HG03139 (cell line): ENCODE data around the gene ABCC1.
"Not testable (repeated sequence)": the region's sequence is repeated elsewhere in the genome, so short reads cannot be mapped to it uniquely, and the experiment has no call there.

ENCODE experiments used
- ATAC-seq: cut with Tn5 transposase; IDR thresholded peaks from one replicate; pipeline ENCODE4 v1.9.1; 2021; ENCODE audit not compliant: unreplicated experiment

Gene ABCC1

DNA sequence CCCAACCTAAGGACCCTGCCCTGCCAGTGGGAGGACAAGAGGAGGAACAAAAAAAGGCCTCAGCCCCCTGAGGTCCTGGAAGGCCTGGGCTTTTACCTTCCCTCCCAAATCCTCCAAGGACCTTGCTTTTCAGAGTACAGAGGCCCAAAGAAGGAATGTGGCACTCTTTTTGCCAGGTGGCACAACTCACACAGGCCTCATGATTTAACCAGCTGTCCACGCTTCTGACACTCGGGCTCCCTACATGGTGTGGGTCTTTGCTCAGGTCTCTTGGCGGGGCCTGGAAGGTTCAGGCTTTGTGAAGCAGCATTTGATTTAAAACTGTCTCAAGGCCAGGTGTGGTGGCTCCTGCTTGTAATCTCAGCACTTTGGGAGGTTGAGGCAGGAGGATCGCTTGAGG, 153.3 kb downstream of the ABCC1 start:
- ATAC-seq: no peak

DNA sequence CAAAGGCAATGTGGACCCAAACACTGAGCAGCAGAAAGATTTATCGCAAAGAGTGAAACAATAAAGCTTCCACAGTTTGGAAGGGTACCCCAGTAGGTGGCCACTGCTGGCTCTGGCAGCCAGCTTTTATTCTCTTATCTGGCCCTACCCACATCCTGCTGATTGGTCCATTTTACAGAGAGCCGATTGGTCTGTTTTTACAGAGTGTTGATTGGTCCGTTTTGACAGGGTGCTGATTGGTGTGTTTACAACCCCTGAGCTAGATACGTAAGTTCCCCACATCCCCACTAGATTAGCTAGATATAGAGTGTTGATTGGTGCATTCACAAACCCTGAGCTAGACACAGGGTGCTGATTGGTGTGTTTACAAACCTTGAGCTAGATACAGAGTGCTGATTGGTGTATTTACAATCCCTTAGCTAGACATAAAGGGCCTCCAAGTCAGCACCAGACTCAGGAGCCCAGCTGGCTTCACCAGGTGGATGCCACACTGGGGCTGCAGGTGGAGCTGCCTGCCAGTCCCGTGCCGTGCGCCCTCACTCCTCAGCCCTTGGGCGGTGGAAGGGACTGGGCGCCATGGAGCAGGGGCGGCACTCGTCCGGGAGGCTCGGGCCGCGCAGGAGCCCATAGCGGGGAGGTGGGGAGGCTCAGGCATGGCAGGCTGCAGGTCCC, 154.9 kb downstream of the ABCC1 start:
- ATAC-seq: not testable (repeated sequence)

DNA sequence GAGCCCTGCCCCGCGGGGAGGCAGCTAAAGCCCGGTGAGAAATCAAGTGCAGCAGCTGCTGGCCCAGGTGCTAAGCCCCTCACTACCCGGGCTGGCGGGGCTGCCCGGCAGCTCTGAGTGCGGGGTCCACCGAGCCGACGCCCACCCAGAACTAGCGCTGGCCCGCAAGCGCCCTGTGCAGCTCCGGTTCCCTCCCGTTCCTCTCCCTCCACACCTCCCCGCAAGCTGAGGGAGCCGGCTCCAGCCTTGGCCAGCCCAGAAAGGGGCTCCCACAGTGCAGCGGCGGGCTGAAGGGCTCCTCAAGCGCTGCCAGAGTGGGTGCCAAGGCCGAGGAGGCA, 155.4 kb downstream of the ABCC1 start:
- ATAC-seq: not testable (repeated sequence)

DNA sequence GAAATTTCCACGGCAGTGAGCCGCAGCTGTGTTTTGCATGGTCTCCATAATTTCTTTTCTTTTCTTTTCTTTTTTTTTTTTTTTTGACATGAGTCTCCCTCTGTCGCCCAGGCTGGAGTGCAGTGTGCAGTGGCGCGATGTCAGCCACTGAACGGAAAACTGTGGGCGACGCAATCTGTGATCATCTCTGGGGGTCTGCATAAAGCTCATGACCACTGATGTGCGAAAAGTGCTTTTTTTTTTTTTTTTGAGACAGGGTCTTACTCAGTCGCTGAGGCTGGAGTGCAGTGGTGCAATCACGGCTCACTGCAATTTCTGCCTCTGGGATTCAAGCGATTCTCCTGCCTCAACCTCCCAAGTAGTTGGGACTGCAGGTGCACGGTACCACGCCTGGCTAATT, 156.2 kb downstream of the ABCC1 start:
- ATAC-seq: no peak

DNA sequence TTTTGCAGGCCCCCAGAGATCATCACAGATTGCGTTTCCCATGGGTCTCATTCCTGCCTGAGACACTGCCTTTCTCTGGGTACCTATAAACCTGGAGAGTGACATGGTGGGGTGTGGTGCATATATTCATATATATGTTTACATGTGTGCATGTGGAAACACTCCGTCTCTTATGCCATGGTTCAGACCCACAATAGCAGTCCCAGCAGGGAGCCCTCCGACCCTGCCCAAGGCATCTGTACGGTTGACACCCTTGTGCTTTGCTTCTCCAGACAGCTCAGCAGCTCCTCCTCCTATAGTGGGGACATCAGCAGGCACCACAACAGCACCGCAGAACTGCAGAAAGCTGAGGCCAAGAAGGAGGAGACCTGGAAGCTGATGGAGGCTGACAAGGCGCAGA, 157.1 kb downstream of the ABCC1 start:
- ATAC-seq: no peak

DNA sequence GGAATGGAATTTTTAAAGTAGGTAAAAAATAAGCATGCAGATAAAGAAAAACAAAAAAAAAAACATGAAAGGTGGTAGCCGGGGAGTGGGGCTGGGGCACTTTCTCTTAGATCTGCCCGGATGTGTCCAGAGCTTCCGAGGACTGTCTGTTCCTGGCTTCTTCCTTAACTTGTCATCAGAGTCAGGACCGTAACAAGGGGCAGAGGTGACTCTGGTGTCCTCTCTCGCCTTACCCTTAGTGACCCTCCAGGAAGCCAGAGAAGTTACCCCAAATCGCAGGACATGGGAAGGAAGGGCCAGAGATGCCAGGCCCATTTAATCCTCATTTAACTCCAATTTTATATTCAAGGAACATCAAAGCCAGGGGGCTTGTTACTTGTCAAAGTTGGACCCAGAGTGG, 158.4 kb downstream of the ABCC1 start:
- no peak for ATAC-seq

DNA sequence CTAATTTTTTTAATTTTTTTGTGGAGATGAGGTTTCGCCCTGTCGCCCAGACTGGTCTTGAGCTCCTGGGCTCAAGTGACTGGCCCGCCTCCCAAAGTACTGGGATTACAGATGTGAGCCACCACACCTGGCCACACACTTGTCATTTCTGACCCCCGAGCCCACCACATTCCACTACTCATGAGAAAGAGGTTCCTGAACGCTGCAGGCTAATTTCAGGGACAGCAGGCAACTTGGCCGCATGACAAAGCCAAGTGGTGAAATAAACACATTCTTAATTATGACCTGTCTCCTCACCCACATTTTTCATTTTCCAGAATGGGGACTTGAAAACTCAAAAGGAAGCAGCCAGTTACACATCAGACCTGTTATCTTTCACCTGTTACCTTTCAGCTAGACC, 159.3 kb downstream of the ABCC1 start:
- no peak for ATAC-seq

DNA sequence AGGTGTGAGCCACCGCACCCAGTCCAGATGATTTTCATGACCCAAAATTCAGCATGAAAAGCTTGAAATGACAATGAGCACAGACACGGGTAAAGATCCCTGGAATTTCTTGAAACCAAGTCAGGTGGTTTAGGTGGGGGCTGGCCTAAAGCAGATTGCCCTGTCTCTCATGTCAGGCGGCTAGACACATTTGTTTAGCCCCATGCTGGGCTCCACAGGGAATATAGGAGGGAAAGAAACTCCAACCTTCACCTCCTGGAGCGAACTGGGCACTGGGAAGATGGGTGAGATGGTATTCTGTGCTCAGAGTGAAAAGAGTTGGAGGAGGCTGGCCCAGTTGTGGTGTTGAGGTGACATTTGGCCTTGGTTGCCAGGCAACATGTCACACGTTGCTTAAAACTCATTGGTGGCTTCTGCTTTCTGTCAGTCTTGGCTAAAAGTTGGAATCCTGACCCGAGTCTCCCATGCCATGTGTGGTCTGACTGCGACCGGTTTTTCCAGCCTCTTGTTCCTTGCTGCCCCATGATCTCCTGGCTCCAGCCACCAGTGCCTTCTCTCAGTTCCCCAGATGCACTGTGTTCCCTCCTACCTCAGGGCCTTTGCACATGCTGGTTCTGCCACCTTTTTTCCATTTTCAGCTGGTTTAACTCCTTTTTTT, 160.2 kb downstream of the ABCC1 start:
- ATAC-seq: no peak

DNA sequence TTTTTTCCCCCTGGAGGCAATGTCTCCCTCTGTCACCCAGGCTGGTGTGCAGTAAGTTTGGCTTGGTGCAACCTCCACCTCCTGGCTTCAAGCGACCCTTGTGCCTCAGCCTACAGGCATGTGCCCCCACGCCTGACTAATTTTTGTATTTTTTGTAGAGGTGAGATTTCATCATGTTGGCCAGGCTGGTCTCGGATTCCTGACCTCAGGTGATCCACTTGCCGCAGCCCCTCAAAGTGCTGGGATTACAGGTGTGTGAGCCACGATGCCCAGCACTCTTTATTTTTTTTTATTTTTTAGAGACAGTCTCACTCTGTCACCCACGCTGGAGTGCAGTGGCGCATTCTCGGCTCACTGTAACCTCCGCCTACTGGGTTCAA, 160.7 kb downstream of the ABCC1 start:
- ATAC-seq: no peak

DNA sequence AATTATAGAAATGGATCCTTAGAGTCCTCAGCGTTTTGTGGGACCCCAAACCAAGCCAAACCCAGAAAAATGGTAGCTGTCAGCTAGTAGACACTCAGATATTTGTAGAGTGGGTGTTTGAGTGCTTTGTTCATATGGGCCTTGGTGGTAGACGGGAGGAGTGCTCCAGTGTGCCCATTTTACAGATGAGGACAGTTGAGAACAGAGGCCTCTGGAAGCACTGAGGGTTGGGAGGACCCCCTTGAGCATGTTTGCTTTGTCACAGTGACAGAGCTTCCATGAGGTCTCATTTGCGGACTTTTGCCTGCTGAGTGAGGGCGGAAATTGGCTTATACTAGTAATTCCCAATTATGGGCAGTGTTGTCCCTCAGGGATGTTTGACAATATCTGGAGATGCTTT, 162.2 kb downstream of the ABCC1 start:
- ATAC-seq: no peak

DNA sequence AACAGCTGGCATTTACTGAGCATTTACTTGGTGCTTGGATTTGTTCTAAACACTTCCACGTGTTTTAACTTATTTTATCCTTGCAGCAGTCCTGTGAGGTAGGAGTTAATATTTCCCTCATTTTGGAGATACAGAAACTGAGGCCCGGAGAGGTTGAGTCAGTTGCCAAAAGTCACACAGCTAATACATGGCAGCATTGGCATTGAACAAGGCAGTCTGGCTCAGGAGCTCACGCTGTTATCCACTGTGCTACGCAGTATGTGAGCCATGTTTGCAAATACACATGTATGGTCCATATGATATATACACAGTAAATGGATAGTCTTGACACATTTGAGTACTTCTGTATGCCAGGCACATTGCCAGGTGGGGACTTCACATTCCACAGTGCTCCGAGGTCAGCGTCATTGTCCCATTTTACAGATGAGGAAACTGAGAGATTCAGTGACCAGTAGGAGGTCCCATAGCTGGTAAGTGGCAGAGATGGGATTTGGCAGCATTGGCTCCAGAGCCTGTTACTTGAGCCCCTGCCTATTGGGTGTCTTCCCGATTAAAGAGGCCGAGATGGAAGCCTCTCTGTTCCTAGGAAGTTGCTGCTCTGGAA, 163.1 kb downstream of the ABCC1 start:
- ATAC-seq: no peak

DNA sequence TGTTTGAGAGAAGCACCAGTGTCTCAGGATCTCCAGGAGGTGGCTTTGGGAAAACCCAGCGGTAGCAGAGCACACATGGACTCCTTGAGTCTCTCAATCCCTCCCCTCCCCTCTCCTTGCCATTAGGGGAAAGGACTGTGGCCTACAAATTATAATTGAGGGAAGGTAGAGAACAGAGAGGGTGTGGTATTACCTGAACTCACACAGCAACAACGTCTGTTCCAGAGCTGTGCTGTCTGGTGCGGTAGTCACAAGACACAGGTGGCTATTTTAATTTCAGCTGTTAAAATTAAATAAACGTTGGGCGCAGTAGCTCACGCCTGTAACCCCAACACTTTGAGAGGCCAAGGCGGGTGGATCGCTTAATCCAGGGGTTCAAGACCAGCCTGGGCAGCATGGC, 163.7 kb downstream of the ABCC1 start:
- ATAC-seq: no peak

DNA sequence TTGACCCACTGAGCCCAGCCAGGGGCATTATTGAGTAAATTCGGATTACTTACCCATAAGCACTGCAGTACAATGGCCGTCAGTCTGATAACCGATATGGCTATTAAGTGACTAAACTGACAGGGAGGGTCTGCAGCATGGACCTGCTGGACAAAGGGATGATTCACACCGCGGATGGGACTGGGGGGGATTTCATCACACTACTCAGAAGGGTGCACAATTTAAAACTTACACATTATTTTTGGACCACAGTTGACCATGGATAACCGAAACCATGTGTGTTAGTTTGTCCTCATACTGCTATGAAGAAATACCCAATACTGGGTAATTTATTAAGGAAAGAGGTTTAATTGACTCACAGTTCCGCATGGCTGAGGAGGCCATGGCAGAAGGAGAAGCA, 167.4 kb downstream of the ABCC1 start:
- ATAC-seq: no peak

DNA sequence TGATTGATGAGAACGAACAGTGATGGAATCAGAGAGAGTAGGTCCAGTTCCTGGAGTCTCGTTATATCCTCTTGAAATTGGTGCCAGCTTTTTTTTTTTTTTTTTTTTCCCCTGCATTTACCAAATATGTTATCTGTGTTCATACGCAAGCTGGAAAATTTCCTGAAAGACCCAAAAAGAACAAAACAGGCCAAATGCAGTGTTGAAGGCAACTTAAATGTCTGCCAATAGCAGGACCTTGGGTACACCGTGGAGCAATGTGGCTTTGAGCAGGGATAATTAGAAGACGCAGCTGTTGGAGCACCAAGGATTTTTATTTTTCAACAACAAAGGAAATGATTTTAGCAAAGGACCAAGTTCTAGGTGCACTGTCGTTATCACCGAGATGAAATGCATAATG, 168.9 kb downstream of the ABCC1 start:
- ATAC-seq: no peak

DNA sequence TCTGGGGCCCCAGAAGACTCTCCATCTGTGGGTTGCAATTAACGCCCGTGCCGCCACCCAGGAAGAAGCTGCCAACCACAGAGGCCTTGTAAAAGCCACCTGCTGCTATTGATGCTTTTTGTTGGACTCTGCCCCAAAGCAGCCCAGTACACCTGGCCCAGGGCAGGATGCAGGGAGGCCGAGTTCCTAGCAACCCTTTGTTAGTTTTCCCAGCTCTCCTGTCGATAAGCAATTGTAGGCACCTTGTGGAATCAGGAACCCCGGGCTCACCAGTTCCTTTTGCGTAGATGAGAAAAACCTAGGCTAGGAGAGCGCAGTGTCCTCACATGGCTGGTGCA, 170.6 kb downstream of the ABCC1 start:
- no peak for ATAC-seq

DNA sequence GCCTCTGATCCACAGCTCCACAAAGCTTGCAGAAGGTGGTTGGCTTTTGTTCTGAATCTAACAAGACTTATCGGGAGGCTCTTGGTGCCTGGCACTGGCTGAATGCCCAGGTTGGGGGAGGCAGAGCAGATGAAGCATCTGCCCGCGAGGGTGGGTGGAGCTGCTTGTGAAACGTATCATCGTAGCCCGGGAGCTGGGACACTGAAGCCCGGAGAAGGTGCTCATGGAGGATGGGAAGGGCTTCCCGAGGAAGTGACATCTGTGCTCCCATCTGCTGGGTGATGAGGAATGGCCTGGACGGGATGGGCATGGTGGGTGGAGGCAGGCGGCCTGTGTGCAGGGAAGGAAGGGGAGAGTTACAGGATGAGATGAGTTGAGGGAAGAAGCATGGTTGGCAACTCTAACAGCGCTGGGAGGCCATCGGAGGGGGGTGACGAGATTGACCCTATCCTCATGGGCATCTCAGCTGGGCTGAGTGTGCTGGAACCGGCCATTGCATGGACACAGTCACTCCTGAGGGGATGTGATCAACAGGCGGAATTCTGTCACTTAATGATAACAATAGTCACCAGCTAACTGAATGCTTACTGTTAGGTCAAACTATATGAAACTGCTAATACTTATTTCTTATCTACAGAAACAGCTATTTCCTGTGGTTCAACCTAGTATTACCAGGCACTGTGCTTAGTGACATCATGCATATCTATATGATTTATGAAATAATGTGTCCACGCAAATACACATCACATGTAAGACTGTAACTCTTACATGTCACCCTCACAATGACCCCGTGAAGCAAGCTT, 171.2 kb downstream of the ABCC1 start:
- ATAC-seq: no peak

DNA sequence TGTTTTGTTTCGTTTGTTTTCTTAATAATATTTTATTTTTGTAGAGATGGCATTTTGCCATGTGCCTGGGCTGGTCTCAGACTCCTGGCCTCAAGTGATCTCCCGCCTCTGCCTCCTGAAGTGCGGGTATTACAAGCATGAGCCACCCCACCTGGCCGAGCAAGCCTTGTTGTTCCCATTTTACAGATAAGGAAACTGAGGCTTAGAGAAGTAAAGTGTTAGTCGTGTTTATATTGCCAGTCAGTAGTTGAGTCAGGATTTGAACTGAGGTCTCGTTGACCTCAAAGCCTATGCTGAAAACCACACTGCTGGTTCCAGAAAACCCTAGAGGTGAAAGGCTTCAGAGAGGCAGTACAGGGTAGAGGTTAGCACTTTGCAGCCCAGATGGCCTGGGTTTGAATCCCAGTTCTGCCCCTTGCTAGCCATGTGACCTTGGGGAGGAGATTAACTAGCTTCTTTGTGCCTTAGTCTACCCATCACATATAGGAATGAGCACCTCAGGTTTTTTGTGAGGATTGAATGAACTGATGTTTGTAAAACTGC, 171.8 kb downstream of the ABCC1 start:
- ATAC-seq: no peak

DNA sequence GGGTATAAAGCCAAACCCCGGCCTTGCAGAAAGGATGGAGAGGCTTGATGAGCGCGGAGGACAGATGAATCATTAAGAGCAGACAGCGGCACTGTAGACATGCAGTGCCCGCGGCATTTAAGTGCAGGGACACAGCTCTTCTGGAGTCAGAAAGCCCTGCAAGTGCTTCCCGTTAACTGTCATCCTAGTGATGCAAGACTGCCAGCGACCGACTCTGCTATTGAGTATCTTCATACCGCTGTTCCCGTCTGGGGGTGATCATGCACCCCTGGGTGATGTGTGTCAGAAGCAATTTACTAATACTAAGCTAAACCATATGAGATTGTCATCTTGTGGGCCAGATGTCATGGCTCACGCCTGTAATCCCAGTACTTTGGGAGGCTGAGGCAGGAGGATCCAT, 172.8 kb downstream of the ABCC1 start:
- no peak for ATAC-seq

DNA sequence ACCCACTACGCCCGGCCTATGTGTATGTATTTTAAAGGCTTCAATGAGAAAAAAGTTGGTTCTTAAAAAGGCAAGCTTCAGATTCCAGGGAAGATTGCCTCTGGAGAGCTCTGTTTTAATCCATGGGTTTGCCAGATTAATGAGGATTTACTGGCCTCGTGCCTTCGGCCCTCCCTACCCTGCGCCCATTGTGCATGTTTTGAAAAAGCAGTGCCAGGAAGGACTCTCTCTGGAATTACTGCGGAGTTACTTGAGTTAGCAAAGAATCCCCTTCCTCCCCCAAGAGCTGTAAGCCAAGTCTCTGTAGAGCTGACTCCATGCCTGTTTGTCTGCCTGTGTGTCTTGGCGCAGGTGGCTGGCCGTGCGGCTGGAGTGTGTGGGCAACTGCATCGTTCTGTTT, 175.0 kb downstream of the ABCC1 start:
- ATAC-seq: no peak

DNA sequence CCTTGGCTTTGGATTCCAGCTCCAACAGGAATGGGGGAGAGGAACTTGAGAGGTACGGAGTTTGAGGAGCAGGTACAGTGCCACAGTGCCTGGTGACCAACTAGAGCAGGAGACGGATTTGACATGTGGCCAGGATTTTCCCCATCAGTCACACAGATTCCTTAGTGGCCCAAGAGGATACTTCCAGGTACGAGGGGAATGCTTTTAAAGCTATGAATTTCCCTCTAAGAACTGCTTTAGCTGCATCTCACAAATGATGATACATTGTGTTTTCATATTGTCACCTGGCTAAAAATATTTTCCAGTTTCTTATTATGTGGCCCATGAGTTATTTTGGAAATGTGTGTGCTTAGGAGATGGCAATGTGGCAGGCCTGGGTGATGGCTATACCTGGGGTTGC, 175.6 kb downstream of the ABCC1 start:
- ATAC-seq: no peak

DNA sequence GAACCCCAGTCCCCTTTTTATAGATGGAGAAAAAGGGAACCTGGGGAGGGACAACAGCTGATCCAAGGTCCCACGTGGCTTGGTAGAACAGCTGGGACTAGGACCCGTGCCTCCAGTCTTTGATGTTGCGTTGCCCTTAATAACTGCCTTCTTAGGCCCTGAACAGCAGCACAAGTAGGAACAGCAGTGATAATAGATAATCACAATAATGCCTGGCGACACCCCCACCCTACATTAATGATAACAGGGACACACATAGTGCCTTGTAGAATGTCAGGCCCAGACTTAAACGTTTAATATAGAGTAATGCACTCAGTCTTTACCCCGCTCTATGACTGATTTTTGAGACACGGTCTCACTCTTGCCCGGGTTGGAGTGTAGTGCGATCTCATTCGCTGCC, 177.5 kb downstream of the ABCC1 start:
- no peak for ATAC-seq
